Loucy (cell line): ENCODE data around the gene TPBGL.

Experiments
- H2AFZ ChIP-seq: fragments of 200-600 bp; sonication (generic); 2 replicates; pipeline ENCODE4 v1.6.0; 2016; ENCODE audit warnings: antibody characterized with exemption, mild to moderate bottlenecking, low read length, moderate library complexity
- H3F3A ChIP-seq: fragments of 200-600 bp; 2 replicates; pipeline ENCODE4 v1.6.0; 2016; ENCODE audit warnings: antibody characterized with exemption, low read depth, mild to moderate bottlenecking
- H3K27me3 ChIP-seq: fragments of 200-600 bp; sonication (generic); 2 replicates; pipeline ENCODE4 v1.6.1; 2014; ENCODE audit warnings: low read length, mild to moderate bottlenecking; ENCODE audit not compliant: insufficient read depth, poor library complexity, severe bottlenecking
- H3K36me3 ChIP-seq: fragments of 200-600 bp; sonication (generic); 2 replicates; pipeline ENCODE4 v1.6.1; 2016; ENCODE audit warnings: low read length; ENCODE audit not compliant: insufficient read depth
- H3K4me1 ChIP-seq: fragments of 200-600 bp; sonication (generic); 2 replicates; pipeline ENCODE4 v1.5.1; 2014; ENCODE audit warnings: low read length, mild to moderate bottlenecking; ENCODE audit not compliant: insufficient read depth, poor library complexity, severe bottlenecking
- H3K4me2 ChIP-seq: fragments of 200-600 bp; sonication (generic); 2 replicates; pipeline ENCODE4 v1.6.0; 2014; ENCODE audit warnings: antibody characterized with exemption, low read length, low read depth, mild to moderate bottlenecking; ENCODE audit not compliant: poor library complexity, severe bottlenecking
- H3K4me3 ChIP-seq: fragments of 200-600 bp; sonication (generic); 2 replicates; pipeline ENCODE4 v1.5.1; 2014; ENCODE audit warnings: low read length, mild to moderate bottlenecking, mixed read lengths; ENCODE audit not compliant: poor library complexity, severe bottlenecking
- H3K79me2 ChIP-seq: fragments of 200-600 bp; sonication (generic); 2 replicates; pipeline ENCODE4 v1.6.1; 2014; ENCODE audit warnings: low read length; ENCODE audit not compliant: insufficient read depth
- H3K9ac ChIP-seq: fragments of 200-600 bp; sonication (generic); 2 replicates; pipeline ENCODE4 v1.6.0; 2014; ENCODE audit warnings: mild to moderate bottlenecking, low read depth, low read length, moderate library complexity; ENCODE audit not compliant: poor library complexity, severe bottlenecking
- H3K9me2 ChIP-seq: fragments of 200-600 bp; sonication (generic); replicated peaks from 2 replicates; pipeline ENCODE4 v1.6.1; 2016; ENCODE audit warnings: low read depth, low read length, mixed read lengths
- H3K9me3 ChIP-seq: fragments of 200-600 bp; sonication (generic); 2 replicates; pipeline ENCODE4 v1.6.1; 2014; ENCODE audit warnings: mild to moderate bottlenecking, antibody characterized with exemption, low read length, low read depth; ENCODE audit not compliant: insufficient read depth
- H4K20me1 ChIP-seq: fragments of 200-600 bp; sonication (generic); 2 replicates; pipeline ENCODE4 v1.6.0; 2014; ENCODE audit warnings: antibody characterized with exemption, low read length, mild to moderate bottlenecking; ENCODE audit not compliant: insufficient read depth, poor library complexity, severe bottlenecking
- CTCF ChIP-seq: fragments of 200-600 bp; sonication (generic); conservative IDR thresholded peaks from 2 replicates; pipeline ENCODE4 v1.5.1; 2014; ENCODE audit warnings: mild to moderate bottlenecking, antibody characterized with exemption, low read length
- EZH2phosphoT487 ChIP-seq: fragments of 200-600 bp; IDR thresholded peaks from 2 replicates; pipeline ENCODE4 v1.6.1; 2018; ENCODE audit warnings: antibody characterized with exemption, mild to moderate bottlenecking, moderate library complexity, borderline replicate concordance

TPBGL gene

GRCh38 chr11:75249704-75250103 is 9.1 kb downstream of the TPBGL start:
- Histone ChIP-seq H3K9me2 (no peaks in the 10 kb centered on the region), H3K9ac (no peak overlapping the region), H3K4me2 (no peak overlapping the region), H3K9me3 (no peaks in the 10 kb centered on the region), H2AFZ (no peak overlapping the region), H3K4me3 (no peak overlapping the region), H4K20me1 (no peaks in the 10 kb centered on the region), H3F3A (no peaks in the 10 kb centered on the region), H3K36me3 (no peaks in the 10 kb centered on the region), H3K79me2 (no peaks in the 10 kb centered on the region), H3K4me1 (no peaks in the 10 kb centered on the region), H3K27me3 (no peaks in the 10 kb centered on the region)
- TF ChIP-seq EZH2phosphoT487 (no peak), CTCF (no peak)

- H3K9me2 ChIP-seq: no peaks in the 10 kb centered on the region
- H3K9me3 ChIP-seq: no peaks in the 10 kb centered on the region
- no peaks in the 10 kb centered on the region for H3K27me3 ChIP-seq
- no peak overlapping the region for H3K4me3 ChIP-seq
- no peak overlapping the region for H3K4me2 ChIP-seq
- H4K20me1 ChIP-seq: no peaks in the 10 kb centered on the region
- no peak overlapping the region for H3K9ac ChIP-seq
- no peak overlapping the region for H2AFZ ChIP-seq
- H3F3A ChIP-seq: no peaks in the 10 kb centered on the region
- no peaks in the 10 kb centered on the region for H3K4me1 ChIP-seq
- no peaks in the 10 kb centered on the region for H3K79me2 ChIP-seq
- H3K36me3 ChIP-seq: no peaks in the 10 kb centered on the region
- no peak for TF ChIP-seq CTCF
- no peak for TF ChIP-seq EZH2phosphoT487
Measured at GRCh38 chr11:75254326-75254725, 13.8 kb downstream of the TPBGL start.

- no peak overlapping the region for H3K4me2 ChIP-seq
- peaks cover 3% of the 10 kb centered on the region; the same call in 1 of the 2 replicates for H3K36me3 ChIP-seq
- H3K9ac ChIP-seq: no peak overlapping the region
- H2AFZ ChIP-seq: no peak overlapping the region
- no peaks in the 10 kb centered on the region for H3K9me3 ChIP-seq
- TF ChIP-seq CTCF (no peak), EZH2phosphoT487 (no peak)
- H3K4me1 ChIP-seq: peaks cover 5% of the 10 kb centered on the region
- H3K4me3 ChIP-seq: no peak overlapping the region
- no peaks in the 10 kb centered on the region for H3K27me3 ChIP-seq
- no peaks in the 10 kb centered on the region for H3K9me2 ChIP-seq
- no peaks in the 10 kb centered on the region for H4K20me1 ChIP-seq
- H3F3A ChIP-seq: no peaks in the 10 kb centered on the region
- H3K79me2 ChIP-seq: no peaks in the 10 kb centered on the region
Measured at GRCh38 chr11:75260396-75261170, 20.0 kb downstream of the TPBGL start.
